Common myeloid progenitor, CD34-positive (primary cell): Measurements from ENCODE around the gene SPNS3.
A peak's percentile ranks its signal among the peaks of the same experiment; 100 is the strongest.

Experiments used
- CTCF ChIA-PET: fragments of 350-600 bp; sonication (Branson Sonifier 250); formaldehyde crosslinking; loops from one replicate; lab custom pipeline; 2021; ENCODE audit warnings: antibody characterized with exemption; lab: Charles Lee
- POLR2A ChIA-PET: fragments of 350-600 bp; sonication (Branson Sonifier 250); formaldehyde crosslinking; loops from one replicate; lab custom pipeline; 2021; ENCODE audit warnings: antibody characterized with exemption; lab: Charles Lee
- DNase-seq, 3 donors: peaks; one replicate each; pipeline versions ENCODE4 v3.0.0 to v3.0.0-alpha.2; 2013
- H3K27ac ChIP-seq, 2 experiments: 1 replicate in 1 of 2; 2 replicates in 1 of 2; pipeline ENCODE4 v1.7.0; 2013; ENCODE audit warnings: inconsistent platforms in 2 of 2, low read length in 2 of 2, mild to moderate bottlenecking in 2 of 2, low read depth in 1 of 2, moderate library complexity in 1 of 2; ENCODE audit not compliant: severe bottlenecking in 2 of 2, insufficient read depth in 1 of 2, poor library complexity in 1 of 2
- H3K27me3 ChIP-seq, 5 experiments: replicated peaks in 2 of 5; 1 replicate in 3 of 5; 2 replicates in 2 of 5; pipeline versions ENCODE4 v1.6.1 to v1.7.0; 2013; ENCODE audit warnings: low read length in 4 of 5, mild to moderate bottlenecking in 2 of 5, moderate library complexity in 2 of 5, inconsistent platforms in 1 of 5; ENCODE audit not compliant: insufficient read depth in 5 of 5, control insufficient read depth in 4 of 5
- H3K36me3 ChIP-seq, 4 experiments: 1 replicate in 2 of 4; 2 replicates in 2 of 4; pipeline versions ENCODE4 v1.6.1 to v1.7.0; 2013; ENCODE audit warnings: low read length in 3 of 4, control low read depth in 1 of 4, mild to moderate bottlenecking in 1 of 4; ENCODE audit not compliant: control insufficient read depth in 4 of 4, insufficient read depth in 4 of 4
- H3K4me1 ChIP-seq, 4 experiments: 1 replicate in 3 of 4; 2 replicates in 1 of 4; pipeline versions ENCODE4 v1.6.1 to v1.7.1; 2013; ENCODE audit warnings: low read length in 3 of 4, mild to moderate bottlenecking in 3 of 4, control low read depth in 1 of 4, inconsistent platforms in 1 of 4, moderate library complexity in 1 of 4; ENCODE audit not compliant: control insufficient read depth in 4 of 4, insufficient read depth in 4 of 4; ENCODE audit errors: control extremely low read depth in 1 of 4
- H3K4me3 ChIP-seq, 7 experiments: 1 replicate in 4 of 7; 2 replicates in 3 of 7; pipeline versions ENCODE4 v1.5.1 to v1.7.0; 2013; ENCODE audit warnings: mild to moderate bottlenecking in 7 of 7, low read length in 6 of 7, moderate library complexity in 6 of 7, inconsistent platforms in 2 of 7, low read depth in 2 of 7, control low read depth in 1 of 7; ENCODE audit not compliant: insufficient read depth in 4 of 7, control insufficient read depth in 1 of 7; ENCODE audit errors: extremely low read depth in 1 of 7
- H3K9me3 ChIP-seq, 5 experiments: 1 replicate in 4 of 5; 2 replicates in 1 of 5; pipeline versions ENCODE4 v1.6.1 to v1.7.1; 2013; ENCODE audit warnings: low read length in 4 of 5, mild to moderate bottlenecking in 2 of 5, inconsistent platforms in 1 of 5, low read depth in 1 of 5, moderate library complexity in 1 of 5; ENCODE audit not compliant: control insufficient read depth in 4 of 5, insufficient read depth in 2 of 5; ENCODE audit errors: control extremely low read depth in 1 of 5
- WGBS: methylation state at CpG from one replicate; pipeline ENCODE4 v1.1.5; 2013; ENCODE audit not compliant: insufficient coverage; 5-methylcytosine and 5-hydroxymethylcytosine counted together

Gene SPNS3

GRCh38 chr17:4395111-4395478 is 38.6 kb upstream of the SPNS3 start:
- H3K27ac ChIP-seq = no peak overlapping the region
- CTCF ChIA-PET = interaction anchor here (0.6 kb wide), 1 partner anchor 24 kb away, joined by 3 read pairs; no protein-coding TSS in a partner anchor
- H3K4me3 ChIP-seq = no peak overlapping the region

GRCh38 chr17:4397840-4398239 is 35.9 kb upstream of the SPNS3 start:
- ChIA-PET POLR2A (no interaction called here), CTCF (no interaction called here)
- Histone ChIP-seq H3K36me3 (no peaks in the 10 kb centered on the region), H3K4me1 (no peaks in the 10 kb centered on the region), H3K27ac (no peak overlapping the region), H3K27me3 (no peaks in the 10 kb centered on the region), H3K4me3 (no peak overlapping the region), H3K9me3 (peaks cover 0 to 3% (median 0%) of the 10 kb centered on the region in 5 experiments)
- 100% methylated on average over 4 of the region's 6 CpGs for WGBS
- DNase-seq = no peak

More at GRCh38 chr17:4395111-4395478, 38.6 kb upstream of the SPNS3 start:
- Histone ChIP-seq H3K4me1 (no peaks in the 10 kb centered on the region), H3K36me3 (no peaks in the 10 kb centered on the region), H3K27me3 (no peaks in the 10 kb centered on the region), H3K9me3 (peaks cover 0 to 3% (median 0%) of the 10 kb centered on the region in 5 experiments)
- POLR2A ChIA-PET = no interaction called here
- 90% methylated on average over 2 of the region's 3 CpGs for WGBS
- no peak for DNase-seq

DNA sequence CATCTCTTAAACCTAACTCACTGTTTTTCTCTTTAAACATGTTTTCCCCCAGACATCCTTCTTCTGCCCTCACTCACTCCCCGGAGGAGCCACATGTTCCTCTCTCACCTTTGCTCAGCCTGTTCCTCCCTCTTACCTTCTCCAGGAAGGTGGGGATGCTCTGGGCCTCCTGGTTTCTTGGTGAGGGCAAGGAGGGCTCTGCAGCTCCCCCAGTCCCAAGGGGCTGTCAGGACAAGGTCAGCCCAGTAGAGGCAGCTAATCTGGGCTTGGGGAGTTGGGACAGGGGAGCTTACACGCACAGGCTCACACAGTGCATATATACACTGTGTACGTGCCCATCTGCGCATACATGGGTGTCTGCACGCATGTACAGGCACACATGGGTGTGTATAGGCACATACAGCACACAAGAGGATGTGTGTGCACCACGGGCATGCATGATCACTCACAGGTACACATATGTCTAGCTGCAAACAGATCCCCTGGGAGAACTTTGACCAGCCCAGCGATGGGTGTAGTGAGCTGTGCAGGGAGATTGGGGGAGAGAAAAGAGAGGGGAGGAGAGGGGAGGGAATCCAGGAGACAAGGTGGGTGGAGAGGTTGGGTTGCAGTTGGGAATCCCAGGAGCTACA is 28.6 kb upstream of the SPNS3 start:
- WGBS = 96% methylated on average over 6 of the region's 7 CpGs
- ChIA-PET POLR2A (no interaction called here), CTCF (interaction anchor here (1.1 to 1.6 kb wide), 4 partner anchors 9 to 190 kb away, joined by 3 to 4 read pairs (median 4); no protein-coding TSS in a partner anchor)
- Histone ChIP-seq H3K27me3 (peaks cover 0 to 3% (median 0%) of the 10 kb centered on the region in 5 experiments), H3K4me3 (no peak overlapping the region), H3K9me3 (no peaks in the 10 kb centered on the region), H3K36me3 (no peaks in the 10 kb centered on the region), H3K27ac (no peak overlapping the region), H3K4me1 (no peaks in the 10 kb centered on the region)
- no peak for DNase-seq

DNA sequence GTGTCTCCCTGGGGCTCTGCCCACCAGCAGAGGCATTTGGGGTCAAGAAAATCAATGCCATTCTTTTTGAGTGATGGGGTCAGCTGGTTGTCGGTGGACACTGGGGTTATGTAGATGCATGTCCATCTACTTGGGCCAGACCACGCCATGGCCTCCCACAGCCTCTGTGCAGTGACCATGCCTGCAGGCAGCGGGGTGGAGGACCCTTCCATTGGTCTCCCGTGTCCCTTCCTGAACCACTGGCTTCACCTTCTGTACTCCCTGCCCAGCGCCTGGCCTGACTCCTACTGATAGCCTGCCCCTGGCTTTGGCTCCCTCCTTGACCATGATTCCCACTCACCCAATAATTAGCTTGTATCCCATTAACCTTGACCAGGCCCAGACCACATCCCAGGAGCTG is 28.0 kb upstream of the SPNS3 start:
- H3K27me3 ChIP-seq = peaks cover 0 to 3% (median 0%) of the 10 kb centered on the region in 5 experiments
- H3K9me3 ChIP-seq = no peaks in the 10 kb centered on the region
- WGBS = 91% methylated on average over 5 of the region's 5 CpGs
- POLR2A ChIA-PET = no interaction called here
- DNase-seq = no peak
- H3K27ac ChIP-seq = no peak overlapping the region
- H3K4me3 ChIP-seq = no peak overlapping the region
- CTCF ChIA-PET = interaction anchor here (0.8 to 1.6 kb wide), 6 partner anchors 9 to 191 kb away, joined by 3 to 4 read pairs (median 4); no protein-coding TSS in a partner anchor
- no peaks in the 10 kb centered on the region for H3K4me1 ChIP-seq
- no peaks in the 10 kb centered on the region for H3K36me3 ChIP-seq

GRCh38 chr17:4406386-4406785 is 27.4 kb upstream of the SPNS3 start:
- no peaks in the 10 kb centered on the region for H3K4me1 ChIP-seq
- peaks cover 0 to 3% (median 0%) of the 10 kb centered on the region in 5 experiments for H3K27me3 ChIP-seq
- no peak overlapping the region for H3K4me3 ChIP-seq
- ChIA-PET POLR2A (no interaction called here), CTCF (interaction anchor here (0.8 to 1.1 kb wide), 3 partner anchors 12 to 15 kb away, joined by 3 to 4 read pairs (median 3); no protein-coding TSS in a partner anchor)
- DNase-seq = no peak
- no peak overlapping the region for H3K27ac ChIP-seq
- 97% methylated on average over 10 of the region's 10 CpGs for WGBS
- H3K36me3 ChIP-seq = no peaks in the 10 kb centered on the region
- H3K9me3 ChIP-seq = no peaks in the 10 kb centered on the region

- Histone ChIP-seq H3K27me3 (peaks cover 0 to 3% (median 0%) of the 10 kb centered on the region in 5 experiments), H3K9me3 (no peaks in the 10 kb centered on the region), H3K36me3 (no peaks in the 10 kb centered on the region), H3K4me1 (no peaks in the 10 kb centered on the region), H3K27ac (no peak overlapping the region), H3K4me3 (no peak overlapping the region)
- POLR2A ChIA-PET = no interaction called here
- 100% methylated on average over 2 of the region's 7 CpGs for WGBS
- CTCF ChIA-PET = no interaction called here
- DNase-seq = no peak
Measured at GRCh38 chr17:4407216-4407615, 26.5 kb upstream of the SPNS3 start.

GRCh38 chr17:4407851-4408250 is 25.9 kb upstream of the SPNS3 start:
- peaks cover 0 to 1% (median under 1%) of the 10 kb centered on the region in 4 experiments for H3K4me1 ChIP-seq
- no peaks in the 10 kb centered on the region for H3K9me3 ChIP-seq
- POLR2A ChIA-PET = no interaction called here
- H3K4me3 ChIP-seq = no peak overlapping the region
- peak in 1 of 3 donors; percentile 13 for DNase-seq
- no peaks in the 10 kb centered on the region for H3K36me3 ChIP-seq
- no peak overlapping the region for H3K27ac ChIP-seq
- no CpG with 5 or more reads among the region's 8 CpGs for WGBS
- CTCF ChIA-PET = interaction anchor here (1.5 kb wide), 1 partner anchor 207 kb away, joined by 8 read pairs; no protein-coding TSS in a partner anchor
- peaks cover 0 to 3% (median 0%) of the 10 kb centered on the region in 5 experiments for H3K27me3 ChIP-seq
